Measurements from ENCODE around the gene LNX1. TPM values are rescaled to one million over a fixed set of nuclear protein-coding genes. Genes with fewer than 3 reads are reported as not detected.

The LNX1 gene
- total and polyA plus RNA-seq, 10 of the 15 experiments (the other 5 are each of a cell fraction or from before 2014, with no cell fraction given), result 0.72 to 1.4 (median 1.0) TPM

GRCh38 chr4:53489279-53489889, 101.9 kb downstream of the LNX1 start:
- no peak for ATAC-seq
- no peak for FAIRE-seq
- no peaks in the 10 kb centered on the region; the same call in 2 of the 3 replicates for H3K9me3 ChIP-seq (replicated peaks; ENCODE audit: control insufficient read depth, insufficient read depth, low read length)
- SMC1A ChIA-PET (ENCODE audit: uncharacterized antibody, unreplicated experiment), result interaction anchor here (0.6 to 3.9 kb wide), 13 partner anchors 42 to 320 kb away, joined by 3 to 40 read pairs (median 5); no protein-coding TSS in a partner anchor
- no peak overlapping the region for H3K4me2 ChIP-seq (ENCODE audit: control insufficient read depth, insufficient read depth)
- BruUV-seq (replicated peaks), result no TSS peak
- H3K27ac ChIP-seq (ENCODE audit: control insufficient read depth, insufficient read depth), result no peak overlapping the region
- peaks cover 0 to 6% of the 10 kb centered on the region in 2 experiments; a peak in 1 of 4 replicates for H3K27me3 ChIP-seq (replicated peaks in 1 of 2; ENCODE audit: control insufficient read depth in 2 of 2, insufficient read depth in 2 of 2, low read length in 1 of 2)
- H4K20me1 ChIP-seq (ENCODE audit: control insufficient read depth, insufficient read depth), result no peaks in the 10 kb centered on the region
- RAD21 ChIA-PET (ENCODE audit: unreplicated experiment), result interaction anchor here (0.7 to 4.0 kb wide), 10 partner anchors 17 to 476 kb away, joined by 3 to 20 read pairs (median 4); no protein-coding TSS in a partner anchor
- H3K4me1 ChIP-seq (ENCODE audit: control insufficient read depth, insufficient read depth, low read length), result no peaks in the 10 kb centered on the region
- intact Hi-C loops (cut with micrococcal nuclease; ENCODE audit: unreplicated experiment) (no loop called here), in situ Hi-C loops (cut with MboI) (loop anchor here (10.0 kb wide), 1 partner anchor 725 kb away; no protein-coding TSS in a partner anchor)
- no peak overlapping the region for H3K4me3 ChIP-seq
- no peaks in the 10 kb centered on the region for H3K36me3 ChIP-seq (ENCODE audit: control insufficient read depth in 2 of 2, insufficient read depth in 2 of 2, low read length in 1 of 2)
- POLR2A ChIA-PET, result interaction anchor here (1.2 to 1.6 kb wide), 2 partner anchors 9 to 164 kb away, joined by 3 to 5 read pairs; no protein-coding TSS in a partner anchor
- CTCF ChIA-PET, result interaction anchor here (0.9 to 5.2 kb wide), 19 partner anchors 8 to 475 kb away, joined by 3 to 51 read pairs (median 4); no protein-coding TSS in a partner anchor
- no peak for DNase-seq (ENCODE audit: low read depth, low spot score)
- H3K9ac ChIP-seq (ENCODE audit: control insufficient read depth, insufficient read depth, low read length), result no peak overlapping the region
- H2AFZ ChIP-seq (ENCODE audit: control insufficient read depth, low read depth, low read length), result no peak overlapping the region
- no peaks in the 10 kb centered on the region for H3K79me2 ChIP-seq (ENCODE audit: control insufficient read depth, insufficient read depth, low read length)
- TF ChIP-seq SMAD5 (IDR thresholded peaks at IDR 0.05; ENCODE audit: low read depth) (no peak), ZNF217 (IDR thresholded peaks at IDR 0.05) (no peak), TCF7 (IDR thresholded peaks at IDR 0.05; ENCODE audit: borderline replicate concordance) (no peak), CEBPZ (IDR thresholded peaks at IDR 0.05; ENCODE audit: low read depth, low read length) (no peak), BRCA1 (IDR thresholded peaks at IDR 0.05; ENCODE audit: low read depth, low read length) (no peak), CTCF (IDR thresholded peaks at IDR 0.05 in 2 of 3, conservative IDR thresholded peaks at IDR 0.05 in 1 of 3; ENCODE audit: control insufficient read depth in 2 of 3, extremely low read depth in 1 of 3, insufficient read depth in 1 of 3, low read depth in 3 of 3, low read length in 3 of 3) (no peak), RELA (IDR thresholded peaks at IDR 0.05; ENCODE audit: borderline replicate concordance, partially characterized antibody) (no peak), RAD51 (IDR thresholded peaks at IDR 0.05) (no peak), NRF1 (conservative IDR thresholded peaks at IDR 0.05; ENCODE audit: low read depth, low read length) (no peak), NR2F1 (conservative IDR thresholded peaks at IDR 0.05) (no peak), RCOR1 (conservative IDR thresholded peaks at IDR 0.05; ENCODE audit: low read depth, low read length) (no peak), BCLAF1 (IDR thresholded peaks at IDR 0.05) (no peak)

Data from GM12878 (cell line).